T47D (cell line): Measurements from ENCODE around the gene AKT2.
A peak's percentile ranks its signal among the peaks of the same experiment; 100 is the strongest.

Source experiments
- DNase-seq, 2 experiments: peaks; one replicate each; pipeline versions ENCODE4 v3.0.0 to v3.0.0-alpha.2; 2011 to 2012; ENCODE audit warnings: low read depth in 1 of 2, low spot score in 1 of 2
- JUND ChIP-seq: IDR thresholded peaks from 2 replicates; pipeline ENCODE4 v1.6.1; 2012; ENCODE audit warnings: low read depth
- in situ Hi-C: cut with HindIII; loops from 2 replicates; pipeline ENCODE4 v1.10.0; 2016; ENCODE audit warnings: low sequenced_read_pairs, low pct_unique_long_range_greater_than_20kb

AKT2 gene

DNA sequence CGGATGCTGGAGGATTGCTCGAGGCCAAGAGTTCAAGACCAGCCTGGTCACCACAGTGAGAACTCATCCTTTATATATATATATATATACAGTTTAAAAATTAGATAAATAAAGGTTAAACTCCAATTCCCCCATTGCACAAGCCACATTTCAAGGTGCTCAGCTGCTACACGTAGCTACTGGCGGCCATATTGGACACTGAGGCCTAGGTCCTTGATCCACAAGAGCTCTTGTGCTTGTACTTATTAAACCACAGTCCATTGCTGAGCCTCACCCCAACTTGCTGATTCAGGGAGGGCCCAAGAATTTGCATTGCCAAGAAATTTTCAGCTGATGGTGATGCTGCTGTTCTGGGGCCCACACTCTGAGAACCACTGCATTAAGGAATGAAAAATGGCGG is 76.5 kb downstream of the AKT2 start:
- DNase-seq = no peak
- no peak for TF ChIP-seq JUND
- in situ Hi-C loops = no loop called here

DNA sequence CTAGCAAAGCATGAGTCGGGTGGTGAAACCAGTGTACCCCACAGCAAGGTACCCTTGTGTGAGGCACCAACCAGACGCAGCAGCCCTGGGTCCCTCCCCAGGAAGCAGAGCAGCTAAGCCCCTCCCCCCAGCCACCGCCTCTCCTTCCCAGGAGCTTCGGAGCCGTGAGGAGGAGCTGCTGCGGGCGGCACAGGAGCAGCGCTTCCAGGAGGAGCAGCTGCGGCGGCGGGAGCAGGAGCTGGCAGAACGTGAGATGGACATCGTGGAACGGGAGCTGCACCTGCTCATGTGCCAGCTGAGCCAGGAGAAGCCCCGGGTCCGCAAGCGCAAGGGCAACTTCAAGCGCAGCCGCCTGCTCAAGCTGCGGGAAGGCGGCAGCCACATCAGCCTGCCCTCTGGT is 79.4 kb downstream of the AKT2 start:
- DNase-seq = no peak
- in situ Hi-C loops = no loop called here
- TF ChIP-seq JUND = no peak

DNA sequence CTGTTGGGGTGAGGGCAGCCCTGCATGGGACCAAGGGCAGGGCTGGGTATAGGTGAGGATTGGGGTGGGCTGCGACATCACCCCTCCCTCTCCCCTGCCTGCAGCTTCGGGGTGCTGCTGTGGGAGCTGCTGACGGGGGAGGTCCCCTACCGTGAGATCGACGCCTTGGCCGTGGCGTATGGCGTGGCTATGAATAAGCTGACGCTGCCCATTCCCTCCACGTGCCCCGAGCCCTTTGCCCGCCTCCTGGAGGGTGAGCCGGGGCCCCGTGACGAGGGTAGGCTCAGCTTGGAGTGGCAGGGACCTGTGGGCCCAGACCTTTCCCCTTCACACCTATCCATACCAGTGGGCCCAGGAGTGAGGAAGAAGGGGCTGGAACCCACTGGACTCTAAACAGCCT is 80.8 kb downstream of the AKT2 start:
- in situ Hi-C loops = no loop called here
- DNase-seq = no peak
- TF ChIP-seq JUND = no peak

DNA sequence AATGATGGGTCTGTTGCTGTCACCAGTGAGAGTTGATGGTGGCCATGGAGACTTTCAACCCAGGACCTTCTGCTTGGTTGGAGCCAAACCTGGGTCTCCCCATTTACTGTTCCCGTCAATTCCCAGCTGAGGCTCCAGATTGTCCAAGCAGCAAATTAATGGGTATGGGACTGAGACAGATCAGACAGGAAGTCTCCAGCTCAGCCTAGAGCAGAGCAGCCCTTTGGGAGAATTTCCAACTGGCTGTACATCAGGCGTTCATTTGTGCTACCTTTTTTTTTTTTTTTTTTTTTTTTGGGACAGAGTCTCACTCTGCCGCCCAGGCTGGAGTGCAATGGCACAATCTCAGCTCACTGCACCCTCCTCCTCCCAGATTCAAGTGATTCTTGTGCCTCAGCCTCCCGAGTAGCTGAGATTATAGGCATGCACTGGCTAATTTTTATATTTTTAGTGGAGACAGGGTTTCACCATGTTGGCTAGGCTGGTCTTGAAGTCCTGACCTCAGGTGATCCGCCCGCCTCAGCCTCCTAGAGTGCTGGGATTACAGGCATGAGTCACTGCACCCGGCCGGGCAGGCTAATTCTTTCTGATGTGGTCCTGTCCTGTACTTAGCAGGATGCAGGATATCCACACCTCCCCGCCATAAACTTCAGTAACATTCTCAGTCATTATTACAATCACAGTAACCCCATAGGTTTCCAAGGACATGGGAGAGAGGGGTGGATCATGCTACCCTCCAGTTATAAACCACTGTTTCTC is 84.6 kb downstream of the AKT2 start:
- no peak for DNase-seq
- TF ChIP-seq JUND = no peak
- in situ Hi-C loops = no loop called here

DNA sequence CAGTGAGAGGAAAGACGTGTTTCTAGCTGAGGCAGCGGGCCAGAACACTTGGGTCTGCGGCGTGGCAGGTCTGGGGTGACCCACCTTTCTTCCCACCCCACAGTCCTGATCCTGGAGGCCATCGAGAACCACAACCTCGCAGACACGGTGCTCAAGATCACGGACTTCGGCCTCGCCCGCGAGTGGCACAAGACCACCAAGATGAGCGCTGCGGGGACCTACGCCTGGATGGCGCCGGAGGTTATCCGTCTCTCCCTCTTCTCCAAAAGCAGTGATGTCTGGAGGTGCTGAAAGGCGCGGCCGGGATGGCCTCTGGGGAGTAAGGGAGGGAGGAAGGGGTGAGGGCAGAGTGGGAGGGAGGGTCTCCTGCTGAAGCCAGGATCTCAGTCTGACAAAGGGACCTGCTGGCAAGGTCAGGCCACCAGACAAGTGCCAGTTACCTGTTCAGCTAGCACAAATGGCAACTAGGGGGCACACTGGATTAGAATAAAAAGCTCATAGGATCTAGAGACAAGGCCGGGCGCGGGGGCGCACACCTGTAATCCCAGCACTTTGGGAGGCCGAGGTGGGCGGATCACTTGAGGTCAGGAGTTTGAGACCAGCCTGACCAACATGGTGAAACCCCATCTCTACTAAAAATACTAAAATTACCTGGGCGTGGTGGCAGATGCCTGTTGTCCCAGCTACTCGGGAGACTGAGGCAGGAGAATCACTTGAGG is 86.7 kb downstream of the AKT2 start:
- in situ Hi-C loops = no loop called here
- no peak for DNase-seq

DNA sequence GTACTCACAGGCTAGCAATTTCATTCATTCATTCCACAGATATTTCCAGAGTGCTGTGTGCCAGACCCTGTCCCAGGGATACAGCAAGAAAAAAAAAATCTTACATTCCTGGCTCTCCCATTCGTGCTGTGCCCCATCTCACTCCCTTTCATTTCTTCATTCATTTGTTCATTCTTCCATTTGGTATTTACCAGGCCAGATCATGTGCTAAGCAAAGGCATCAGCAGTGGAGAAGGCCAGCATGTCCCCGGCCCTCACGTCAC is 91.6 kb downstream of the AKT2 start:
- TF ChIP-seq JUND = no peak
- in situ Hi-C loops = no loop called here
- DNase-seq = no peak

More for the DNA sequence above, 86.7 kb downstream of the AKT2 start:
- no peak for TF ChIP-seq JUND

DNA sequence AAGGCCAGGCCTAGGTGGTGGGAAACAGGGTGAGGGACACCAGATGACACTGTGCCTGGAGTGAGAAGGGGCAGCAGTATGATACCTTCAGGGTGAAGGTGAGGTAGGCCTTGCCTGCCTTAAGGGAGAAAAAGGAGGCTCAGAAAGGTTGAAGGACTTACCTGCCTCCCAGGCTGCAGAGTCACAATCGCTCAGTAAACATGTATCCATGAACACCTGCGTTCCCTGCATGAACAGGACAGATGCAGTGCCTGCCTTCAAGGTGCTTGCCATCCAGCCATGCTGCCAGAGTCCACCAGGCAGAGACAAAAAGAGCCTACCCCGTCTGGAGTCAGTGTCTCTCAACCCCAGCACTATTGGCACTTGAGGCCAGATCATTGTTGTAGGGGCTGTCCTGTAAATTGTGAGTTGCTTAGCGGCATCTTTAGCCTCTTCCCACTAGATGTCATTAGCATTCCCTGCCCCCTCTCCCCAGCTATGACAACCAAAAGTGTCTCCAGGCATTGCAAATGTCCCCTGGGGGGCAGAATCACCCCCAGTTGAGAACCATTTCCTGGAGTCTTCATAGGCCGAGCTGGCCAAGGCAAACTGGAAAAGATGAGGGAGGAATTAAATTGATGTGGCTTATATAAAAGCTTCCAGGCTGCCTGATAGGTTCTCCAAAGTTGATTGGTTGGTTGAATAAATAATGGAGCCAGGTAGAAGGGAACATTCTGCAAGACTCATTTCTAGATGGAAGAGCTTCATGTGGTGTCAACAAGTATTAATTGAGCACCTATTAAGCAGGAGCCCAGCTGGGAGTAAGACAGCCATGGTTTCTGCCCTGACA is 92.2 kb downstream of the AKT2 start:
- no peak for DNase-seq
- in situ Hi-C loops = no loop called here
- no peak for TF ChIP-seq JUND

DNA sequence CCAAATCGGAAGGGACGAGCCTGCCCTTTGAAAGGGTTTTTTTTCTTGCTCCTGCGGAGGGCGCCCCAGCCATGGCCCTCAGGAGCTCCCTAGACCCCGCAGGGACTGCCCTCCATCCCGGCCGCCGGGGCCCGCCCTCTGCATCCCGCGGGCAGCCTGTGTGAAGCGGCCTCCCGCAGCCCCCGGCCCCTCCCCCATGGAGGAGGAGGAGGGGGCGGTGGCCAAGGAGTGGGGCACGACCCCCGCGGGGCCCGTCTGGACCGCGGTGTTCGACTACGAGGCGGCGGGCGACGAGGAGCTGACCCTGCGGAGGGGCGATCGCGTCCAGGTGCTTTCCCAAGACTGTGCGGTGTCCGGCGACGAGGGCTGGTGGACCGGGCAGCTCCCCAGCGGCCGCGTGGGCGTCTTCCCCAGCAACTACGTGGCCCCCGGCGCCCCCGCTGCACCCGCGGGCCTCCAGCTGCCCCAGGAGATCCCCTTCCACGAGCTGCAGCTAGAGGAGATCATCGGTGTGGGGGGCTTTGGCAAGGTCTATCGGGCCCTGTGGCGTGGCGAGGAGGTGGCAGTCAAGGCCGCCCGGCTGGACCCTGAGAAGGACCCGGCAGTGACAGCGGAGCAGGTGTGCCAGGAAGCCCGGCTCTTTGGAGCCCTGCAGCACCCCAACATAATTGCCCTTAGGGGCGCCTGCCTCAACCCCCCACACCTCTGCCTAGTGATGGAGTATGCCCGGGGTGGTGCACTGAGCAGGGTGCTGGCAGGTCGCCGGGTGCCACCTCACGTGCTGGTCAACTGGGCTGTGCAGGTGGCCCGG is 93.1 kb downstream of the AKT2 start:
- TF ChIP-seq JUND = no peak
- in situ Hi-C loops = no loop called here
- peak in 1 of 2 experiments; percentile 12 for DNase-seq

DNA sequence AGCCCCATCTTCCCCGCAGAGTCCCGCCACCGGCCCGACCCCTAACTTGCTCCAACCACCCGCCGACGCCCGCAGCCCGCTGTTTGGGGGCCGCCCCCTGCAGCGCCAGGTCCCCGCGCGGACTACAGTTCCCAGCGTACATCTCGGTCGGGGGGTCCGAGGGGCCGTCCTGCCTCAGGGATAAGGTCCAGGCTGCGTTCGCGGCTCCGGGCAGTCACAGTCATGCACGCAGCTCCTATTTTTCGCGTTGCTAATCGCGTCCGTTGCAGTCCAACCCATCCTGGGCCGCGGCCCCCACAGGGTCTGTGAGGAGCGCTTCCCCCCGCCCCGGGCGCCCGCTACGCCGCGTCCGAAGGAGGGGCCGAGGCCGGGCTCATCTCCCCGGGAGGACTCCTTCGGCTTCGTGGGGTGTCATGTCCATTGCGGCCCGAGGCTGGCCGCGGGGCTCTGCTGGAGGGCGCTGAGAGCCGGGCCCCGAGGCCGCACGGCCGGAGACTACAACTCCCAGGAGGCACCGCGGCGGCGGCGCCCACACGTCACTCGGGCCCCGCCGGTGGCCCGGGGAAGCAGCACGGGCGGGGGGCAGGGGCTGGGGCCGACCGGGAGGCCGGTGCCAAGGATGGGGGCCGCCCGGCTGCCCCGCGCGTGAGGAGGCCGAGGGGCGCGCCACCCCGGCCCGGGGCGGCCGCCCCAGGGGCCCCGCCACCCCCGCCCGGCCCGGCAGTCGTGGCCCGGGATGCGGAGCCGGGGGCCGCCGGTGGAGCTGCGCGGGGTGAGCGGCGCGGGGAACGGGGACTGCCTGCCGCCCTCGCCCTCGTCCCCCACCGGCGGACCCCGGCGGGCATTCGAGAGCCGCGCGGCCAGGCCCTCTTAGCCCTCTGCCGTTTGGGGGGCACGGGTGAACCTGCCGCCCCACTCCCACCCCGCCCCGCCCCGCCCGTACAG is 94.0 kb downstream of the AKT2 start, which contains the start of gene MAP3K10:
TSS of gene MAP3K10 (plus strand) at position 536 of the 945 bp plus-strand sequence. CDS start 606 bp downstream, outside the sequence.
- in situ Hi-C loops = no loop called here
- DNase-seq = peak; percentile 46 to 74
- TF ChIP-seq JUND = no peak

DNA sequence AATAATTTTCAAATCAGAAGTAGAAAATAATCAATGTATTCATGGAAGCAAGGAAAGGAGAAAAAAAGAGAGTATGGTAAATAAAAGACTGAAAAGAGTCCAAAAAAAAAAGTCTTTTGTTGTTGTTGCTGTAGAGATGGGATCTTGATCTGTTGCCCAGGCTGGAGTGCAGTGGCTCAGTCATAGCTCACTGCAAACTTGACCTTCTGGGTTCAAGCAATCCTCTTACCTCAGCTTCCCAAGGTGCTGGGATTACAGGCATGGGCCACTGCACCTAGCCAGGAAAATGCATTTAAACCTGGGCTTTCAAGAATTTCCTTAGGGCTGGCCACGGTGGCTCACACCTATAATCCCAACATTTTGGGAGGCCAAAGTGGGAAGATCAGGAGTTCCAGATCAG is 100.9 kb downstream of the AKT2 start:
- no peak for DNase-seq
- TF ChIP-seq JUND = no peak
- in situ Hi-C loops = no loop called here
